ENCODE measurements around the gene NRL.

NRL gene

GRCh38 chr14:24100982-24101494 is 13.7 kb downstream of the NRL start:
- no peak for DNase-seq (ENCODE audit: low read depth in 2 of 2, low spot score in 1 of 2)

- DNase-seq (ENCODE audit: low read depth in 2 of 2, low spot score in 1 of 2), result no peak
These were observed 14.4 kb downstream of the NRL start for GRCh38 chr14:24100197-24100981.

DNA sequence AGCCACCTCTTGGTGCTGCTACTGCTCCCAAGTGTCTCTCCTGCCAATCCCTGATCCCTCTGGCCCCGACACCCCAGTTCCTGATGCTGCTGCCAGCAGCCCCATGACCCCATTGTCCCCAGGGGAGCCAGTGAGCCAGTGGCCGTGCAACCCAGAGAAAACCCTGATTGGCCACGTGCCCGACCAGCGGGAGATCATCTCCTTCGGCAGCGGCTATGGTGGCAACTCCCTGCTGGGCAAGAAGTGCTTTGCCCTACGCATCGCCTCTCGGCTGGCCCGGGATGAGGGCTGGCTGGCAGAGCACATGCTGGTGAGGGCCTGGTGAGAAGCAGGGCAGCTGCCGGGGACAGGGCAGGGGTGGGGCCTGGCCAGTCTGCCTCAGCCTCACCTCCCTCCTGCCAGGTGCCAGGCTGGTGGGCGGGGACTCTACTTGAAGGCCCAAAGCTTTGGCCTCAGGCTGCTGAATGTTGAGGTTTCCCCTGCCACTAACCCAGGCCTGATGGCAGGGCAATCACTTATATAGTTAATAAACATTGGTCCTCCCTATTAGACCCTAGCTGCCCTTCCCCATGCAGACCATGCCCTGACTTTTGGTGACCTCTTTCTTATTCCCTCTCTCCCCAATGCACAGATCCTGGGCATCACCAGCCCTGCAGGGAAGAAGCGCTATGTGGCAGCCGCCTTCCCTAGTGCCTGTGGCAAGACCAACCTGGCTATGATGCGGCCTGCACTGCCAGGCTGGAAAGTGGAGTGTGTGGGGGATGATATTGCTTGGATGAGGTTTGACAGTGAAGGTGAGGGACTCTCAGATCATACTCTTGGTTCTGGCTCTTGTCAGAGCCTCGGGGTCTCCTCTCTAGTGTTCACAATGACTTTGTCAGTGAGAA is 15.6 kb downstream of the NRL start:
- no peak for DNase-seq (ENCODE audit: low read depth in 2 of 2, low spot score in 1 of 2)

GRCh38 chr14:24098229-24098926 is 16.4 kb downstream of the NRL start:
- no peak for DNase-seq (ENCODE audit: low read depth in 2 of 2, low spot score in 1 of 2)

DNA sequence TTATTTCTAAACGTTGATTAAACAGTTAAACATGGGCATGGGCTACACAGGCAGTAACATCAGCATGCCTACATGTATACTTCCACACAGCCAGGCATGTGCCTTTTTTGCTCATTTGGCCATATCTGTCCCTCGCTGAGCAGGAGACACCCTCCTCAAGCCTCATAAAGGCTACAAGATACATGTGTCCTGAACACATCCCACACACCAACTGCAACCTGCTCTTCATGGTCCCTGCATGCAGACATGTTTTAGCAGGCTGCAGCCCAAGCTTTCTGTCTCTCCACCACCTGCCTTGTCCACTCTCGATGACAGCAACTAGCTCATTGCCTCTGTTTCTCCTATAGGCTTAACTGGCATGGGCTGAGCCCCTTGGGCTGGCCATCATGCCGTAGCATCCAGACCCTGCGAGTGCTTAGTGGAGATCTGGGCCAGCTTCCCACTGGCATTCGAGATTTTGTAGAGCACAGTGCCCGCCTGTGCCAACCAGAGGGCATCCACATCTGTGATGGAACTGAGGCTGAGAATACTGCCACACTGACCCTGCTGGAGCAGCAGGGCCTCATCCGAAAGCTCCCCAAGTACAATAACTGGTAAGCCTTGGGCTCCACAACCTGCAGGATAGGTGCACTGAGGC is 18.1 kb downstream of the NRL start:
- no peak for DNase-seq (ENCODE audit: low read depth in 2 of 2, low spot score in 1 of 2)

GRCh38 chr14:24095271-24096068 is 19.3 kb downstream of the NRL start:
- DNase-seq (ENCODE audit: low read depth in 2 of 2, low spot score in 1 of 2), result no peak

DNA sequence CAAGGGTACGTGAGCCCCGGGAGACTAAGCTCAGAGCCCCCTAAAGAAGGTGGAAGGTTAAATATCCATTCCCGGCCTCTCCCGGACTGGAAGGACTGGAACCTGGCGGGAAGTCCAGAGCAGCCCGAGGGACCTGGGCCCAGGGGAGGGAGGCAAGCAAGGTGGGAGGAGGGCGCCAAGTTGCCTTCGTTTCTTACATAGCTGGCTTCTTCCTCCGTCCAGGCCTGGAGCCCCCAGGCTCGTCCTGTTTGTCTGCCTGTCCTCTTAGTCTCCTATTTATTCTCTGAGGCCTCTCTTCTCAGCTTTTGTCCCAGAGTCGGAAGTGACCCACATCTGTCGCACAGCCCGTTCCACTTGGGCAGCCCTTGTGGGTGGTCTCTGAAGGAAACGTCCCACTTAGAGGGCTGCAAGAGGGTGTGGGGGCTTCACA is 19.9 kb downstream of the NRL start:
- no peak for DNase-seq (ENCODE audit: low read depth in 2 of 2, low spot score in 1 of 2)

DNA sequence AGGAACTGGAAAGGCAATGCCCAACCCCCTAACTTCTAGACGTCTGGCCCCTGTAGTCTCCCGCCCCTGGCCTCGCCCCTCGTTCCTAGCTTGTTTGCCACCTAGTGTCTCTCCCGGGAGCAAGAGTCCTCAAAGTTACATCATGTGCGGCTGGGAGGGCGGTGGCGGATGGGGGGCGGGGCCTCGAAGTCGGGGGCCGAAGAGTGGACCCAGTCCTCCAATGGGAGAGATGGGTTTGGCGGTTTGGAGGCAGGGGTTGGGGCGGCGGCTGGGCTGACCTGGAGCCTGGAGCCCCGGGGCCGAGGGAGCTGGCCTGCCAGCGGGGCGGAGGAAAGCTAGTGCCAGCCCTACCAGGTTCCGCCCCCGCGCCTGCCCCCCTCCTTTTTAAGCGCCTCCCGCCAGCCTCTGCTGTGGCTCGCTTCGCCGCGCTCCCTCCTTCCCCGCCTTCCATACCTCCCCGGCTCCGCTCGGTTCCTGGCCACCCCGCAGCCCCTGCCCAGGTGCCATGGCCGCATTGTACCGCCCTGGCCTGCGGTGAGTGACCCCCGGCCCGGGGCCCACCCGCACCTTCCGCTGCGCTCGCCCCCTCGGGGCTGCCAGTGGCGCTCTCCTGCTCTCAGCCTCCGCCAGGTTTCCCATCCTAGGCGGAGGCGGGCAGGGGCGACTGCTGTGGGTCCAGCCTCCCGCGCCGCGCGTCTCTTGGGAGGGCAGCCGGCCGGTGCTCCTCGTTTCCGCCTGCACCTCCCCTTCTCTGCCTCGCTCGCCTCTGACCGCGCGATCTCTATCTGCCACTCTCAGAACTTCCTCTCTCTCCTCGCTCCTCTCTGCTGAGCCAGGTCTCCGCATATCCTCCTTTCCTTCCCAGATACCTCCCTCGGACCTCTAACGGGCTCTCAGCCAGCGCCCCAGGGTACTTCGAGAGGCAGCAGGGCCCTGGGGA is 20.6 kb downstream of the NRL start, which contains the start of gene PCK2:
Gene PCK2 (plus strand): TSS at position 411 of the 940 bp plus-strand sequence. CDS start 95 bp downstream, at position 506.
- DNase-seq (ENCODE audit: low read depth in 2 of 2, low spot score in 1 of 2), result peak; percentile 30 to 55

DNA sequence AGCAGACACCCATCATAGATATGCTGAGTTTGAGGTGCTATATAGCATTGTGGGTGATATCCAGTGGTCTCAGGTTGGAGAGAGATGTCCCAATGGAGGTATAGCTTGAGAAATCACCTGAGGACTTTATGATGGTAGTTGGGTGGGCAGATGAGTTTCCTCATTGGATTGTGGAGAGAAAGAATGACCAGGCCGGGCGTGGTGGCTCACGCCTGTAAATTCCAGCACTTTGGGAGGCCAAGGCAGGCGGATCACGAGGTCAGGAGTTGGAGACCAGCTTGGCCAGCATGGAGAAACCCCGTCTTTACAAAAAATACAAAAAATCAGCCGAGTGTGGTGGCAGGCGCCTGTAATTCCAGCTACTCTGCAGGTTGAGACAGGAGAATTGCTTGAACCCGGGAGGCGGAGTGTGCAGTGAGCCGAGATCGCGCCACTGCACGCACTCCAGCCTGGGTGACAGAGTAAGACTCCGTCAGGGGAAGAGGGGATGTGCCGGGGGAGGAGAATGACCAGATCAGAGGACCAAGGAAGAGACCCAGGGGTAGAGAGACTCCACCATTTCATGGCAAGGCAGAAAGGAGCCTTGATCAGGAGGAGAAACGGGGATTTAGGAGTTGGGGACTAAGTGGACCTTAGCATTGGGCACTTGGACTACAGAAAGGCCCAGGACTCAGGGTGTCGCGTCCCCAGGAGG is 21.4 kb downstream of the NRL start:
- DNase-seq (ENCODE audit: low read depth in 2 of 2, low spot score in 1 of 2), result no peak

DNA sequence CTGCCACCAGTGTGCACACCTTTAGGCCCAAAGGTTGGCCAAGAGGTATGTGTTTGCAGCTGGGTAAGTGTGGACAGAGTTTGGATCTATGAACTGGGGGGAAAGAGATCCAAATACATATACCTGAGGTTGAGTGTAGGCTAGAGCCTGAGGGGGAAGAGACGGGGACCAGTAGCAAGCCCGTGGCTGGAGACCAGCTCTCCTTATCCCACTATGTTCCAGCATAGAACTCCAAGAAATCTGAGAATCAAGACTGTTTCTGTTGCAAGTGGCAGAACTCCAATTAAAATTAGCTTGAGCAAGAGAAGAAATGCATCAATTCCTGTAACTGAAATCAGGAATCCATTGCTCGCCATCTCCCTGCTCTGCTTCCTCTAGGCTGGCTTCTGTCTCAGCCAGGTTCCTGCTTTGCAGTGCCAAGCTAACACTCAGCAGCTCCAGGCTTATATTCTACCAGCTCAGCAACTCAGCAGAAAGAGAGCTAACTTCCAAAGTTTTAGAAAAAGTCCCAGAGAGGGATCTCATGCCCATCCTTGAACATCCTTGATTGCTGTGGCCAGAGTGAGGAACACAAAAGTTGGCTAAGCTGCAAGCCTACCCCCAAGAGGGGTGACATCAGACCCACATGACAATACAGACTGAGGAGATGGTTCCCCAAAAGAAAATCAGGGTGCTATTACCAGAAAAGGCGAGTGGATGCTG is 22.1 kb downstream of the NRL start:
- DNase-seq (ENCODE audit: low read depth in 2 of 2, low spot score in 1 of 2), result no peak

- no peak for DNase-seq (ENCODE audit: low read depth in 2 of 2, low spot score in 1 of 2)
These were observed 22.6 kb downstream of the NRL start for GRCh38 chr14:24092110-24092504.

- no peak for DNase-seq (ENCODE audit: low read depth in 2 of 2, low spot score in 1 of 2)
These were observed 24.9 kb downstream of the NRL start for GRCh38 chr14:24089890-24090289.

DNA sequence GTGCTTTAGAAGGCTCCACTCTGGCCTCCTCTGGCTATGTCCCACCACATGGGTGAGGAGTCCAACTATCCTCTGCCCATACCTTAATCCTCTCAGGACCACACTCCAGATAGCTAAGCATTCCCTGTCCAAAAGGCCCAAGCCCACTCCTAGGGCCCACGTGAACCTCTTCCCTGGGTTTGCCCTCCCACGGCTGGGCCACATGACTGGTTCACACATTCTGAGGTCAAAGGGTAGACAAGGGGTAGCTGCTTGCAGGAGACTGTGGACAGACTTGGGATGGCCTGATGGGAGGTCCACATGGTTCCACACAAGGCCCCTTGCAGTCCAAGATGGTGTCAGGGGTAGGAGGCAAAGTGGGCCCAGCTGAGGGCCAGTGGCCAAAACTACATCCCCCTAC is 26.7 kb downstream of the NRL start:
- no peak for DNase-seq (ENCODE audit: low read depth in 2 of 2, low spot score in 1 of 2)

DNA sequence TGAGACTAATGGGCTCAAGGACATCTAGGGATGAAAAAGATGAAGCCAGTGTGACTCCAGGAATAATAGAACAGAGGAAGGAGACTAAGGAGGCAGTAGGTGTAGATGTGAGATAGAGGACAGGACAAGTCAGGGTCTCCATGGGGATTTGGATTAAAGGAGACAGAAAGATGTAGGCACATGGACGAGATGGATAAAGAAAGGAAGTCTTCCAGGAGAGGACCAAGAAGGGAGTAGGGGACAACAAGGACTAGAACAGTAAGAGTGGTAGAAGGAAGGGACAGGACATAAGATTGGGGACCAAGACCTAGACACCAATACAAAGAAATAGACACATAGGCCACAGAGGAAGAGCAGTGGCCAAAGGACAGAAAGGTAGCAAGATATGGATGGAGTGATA is 27.7 kb downstream of the NRL start:
- no peak for DNase-seq (ENCODE audit: low read depth in 2 of 2, low spot score in 1 of 2)

DNA sequence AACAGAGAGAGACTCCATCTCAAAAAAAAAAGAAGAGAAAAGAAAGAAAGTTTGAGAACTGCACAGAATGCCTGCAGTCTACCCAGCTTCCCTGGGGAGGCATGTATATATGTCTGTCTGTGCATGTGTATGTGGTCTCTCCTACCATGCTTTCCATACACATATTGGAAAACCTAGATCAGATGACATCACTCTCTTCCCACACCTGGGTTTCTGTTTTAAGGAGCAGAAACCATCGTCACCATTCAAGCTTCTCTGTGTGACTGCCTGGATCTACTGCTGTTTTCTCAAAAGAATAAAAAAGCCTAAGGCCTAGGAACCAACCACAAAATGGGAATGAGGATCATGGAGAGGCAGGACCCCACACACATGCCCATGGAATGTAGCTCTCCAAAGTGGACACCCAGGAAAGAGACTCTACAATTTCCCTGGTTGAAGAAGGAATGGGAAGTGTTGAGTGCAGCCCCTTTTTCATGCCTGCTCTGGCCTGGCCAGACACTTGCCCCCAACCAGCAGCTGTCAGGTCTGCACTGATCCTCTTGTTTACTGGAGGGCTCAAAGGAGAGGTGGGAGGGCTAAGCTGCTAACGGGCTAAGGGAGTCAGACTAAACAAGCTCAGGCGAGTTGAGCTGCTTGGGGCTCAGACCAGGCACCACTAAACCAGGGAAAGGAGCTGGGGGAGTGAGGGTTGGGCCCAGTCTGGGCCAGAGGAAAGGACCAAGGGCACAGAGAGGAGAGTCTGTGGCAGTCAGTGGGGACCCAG is 28.4 kb downstream of the NRL start:
- DNase-seq (ENCODE audit: low read depth in 2 of 2, low spot score in 1 of 2), result no peak

DNA sequence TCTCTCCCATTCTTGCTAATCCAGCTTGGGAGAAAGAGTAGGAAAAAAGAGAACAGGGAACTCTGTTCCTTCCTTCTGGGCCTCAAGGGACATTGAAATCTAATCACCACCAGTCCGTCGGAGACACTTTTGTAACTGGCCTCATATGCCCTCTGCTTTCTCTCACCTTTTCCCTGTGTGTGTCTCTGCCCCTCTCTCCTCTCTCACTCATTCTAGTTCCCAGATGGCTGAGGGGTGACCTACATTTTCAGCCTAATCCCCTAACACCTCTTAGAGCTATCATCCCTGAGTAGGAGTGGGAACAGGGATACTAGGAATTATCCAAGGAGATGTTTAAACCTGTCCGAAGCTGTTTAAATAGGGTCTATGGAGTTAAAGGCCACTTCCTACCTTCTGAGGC is 29.5 kb downstream of the NRL start:
- no peak for DNase-seq (ENCODE audit: low read depth in 2 of 2, low spot score in 1 of 2)

- DNase-seq (ENCODE audit: low read depth in 2 of 2, low spot score in 1 of 2), result no peak
These were observed 30.3 kb downstream of the NRL start for GRCh38 chr14:24084440-24084839.
